Measurements from ENCODE around the gene SACM1L. TPM values are rescaled to one million over a fixed set of nuclear protein-coding genes. Genes with fewer than 3 reads are reported as not detected.

The SACM1L gene
- polyA plus RNA-seq, 4 donors, result 54.2 to 82.9 (median 64.6) TPM

- DNase-seq (ENCODE audit: low read depth in 4 of 4, low spot score in 2 of 4), result no peak
These were observed 92.1 kb downstream of the SACM1L start for GRCh38 chr3:45781271-45781670.

- no peak for DNase-seq (ENCODE audit: low read depth in 4 of 4, low spot score in 2 of 4)
These were observed 92.6 kb downstream of the SACM1L start for GRCh38 chr3:45781841-45782240.

GRCh38 chr3:45782381-45782780, 93.2 kb downstream of the SACM1L start:
- no peak for DNase-seq (ENCODE audit: low read depth in 4 of 4, low spot score in 2 of 4)

- DNase-seq (ENCODE audit: low read depth in 4 of 4, low spot score in 2 of 4), result no peak
These were observed 94.5 kb downstream of the SACM1L start for GRCh38 chr3:45783667-45784066.

- no peak for DNase-seq (ENCODE audit: low read depth in 4 of 4, low spot score in 2 of 4)
These were observed 96.5 kb downstream of the SACM1L start for GRCh38 chr3:45785605-45786150.

- no peak for DNase-seq (ENCODE audit: low read depth in 4 of 4, low spot score in 2 of 4)
These were observed 97.8 kb downstream of the SACM1L start for GRCh38 chr3:45786801-45787495.

- no peak for DNase-seq (ENCODE audit: low read depth in 4 of 4, low spot score in 2 of 4)
These were observed 98.4 kb downstream of the SACM1L start for GRCh38 chr3:45787551-45787950.

- no peak for DNase-seq (ENCODE audit: low read depth in 4 of 4, low spot score in 2 of 4)
These were observed 100.1 kb downstream of the SACM1L start for GRCh38 chr3:45789235-45789812.

GRCh38 chr3:45790596-45790995, 101.4 kb downstream of the SACM1L start:
- DNase-seq (ENCODE audit: low read depth in 4 of 4, low spot score in 2 of 4), result no peak

GRCh38 chr3:45792036-45792435, 102.8 kb downstream of the SACM1L start:
- DNase-seq (ENCODE audit: low read depth in 4 of 4, low spot score in 2 of 4), result no peak

GRCh38 chr3:45792516-45793172, 103.4 kb downstream of the SACM1L start:
- no peak for DNase-seq (ENCODE audit: low read depth in 4 of 4, low spot score in 2 of 4)

GRCh38 chr3:45793482-45794176, 104.4 kb downstream of the SACM1L start:
- DNase-seq (ENCODE audit: low read depth in 4 of 4, low spot score in 2 of 4), result no peak

GRCh38 chr3:45794177-45794560, 105.0 kb downstream of the SACM1L start:
- no peak for DNase-seq (ENCODE audit: low read depth in 4 of 4, low spot score in 2 of 4)

- DNase-seq (ENCODE audit: low read depth in 4 of 4, low spot score in 2 of 4), result no peak
These were observed 105.5 kb downstream of the SACM1L start for GRCh38 chr3:45794660-45795059.

Other genes starting within 250 kb of the SACM1L start
- gene LIMD1, start 94.6 kb upstream of the SACM1L start, polyA plus RNA-seq (ENCODE audit: insufficient read length in 4 of 4), result 10 to 100 TPM; 13.8 to 21.6 (median 17.4) TPM
- under 1 TPM; 0.10 to 0.22 (median 0.15) TPM for gene SLC6A20, start 107.1 kb downstream of the SACM1L start, polyA plus RNA-seq (ENCODE audit: insufficient read length in 4 of 4)
- gene LZTFL1, start 152.7 kb downstream of the SACM1L start, polyA plus RNA-seq (ENCODE audit: insufficient read length in 4 of 4), result 10 to 100 TPM; 54.2 to 61.8 (median 58.2) TPM
- gene CCR9, start 197.1 kb downstream of the SACM1L start, polyA plus RNA-seq (ENCODE audit: insufficient read length in 4 of 4), result under 1 TPM; 0.06 to 0.09 (median 0.08) TPM